Lung microvascular endothelial cell (primary cell): Measurements from ENCODE around the gene CEACAM4. TPM values are rescaled to one million over a fixed set of nuclear protein-coding genes. Genes with fewer than 3 reads are reported as not detected.

Source experiments
- DNase-seq, 2 donors: peaks; one replicate each; pipeline versions ENCODE4 v3.0.0 to v3.0.0-alpha.2; 2010; ENCODE audit warnings: low read depth in 2 of 2
- total RNA-seq: library from RNA; depleted of rRNA; stranded (reverse); fragments of >200 nt; gene quantifications from 2 replicates; pipeline ENCODE4 v1.2.1, GENCODE V29; 2014

CEACAM4 gene
- total RNA-seq, 1 donor from 2014 or later = not detected

DNA sequence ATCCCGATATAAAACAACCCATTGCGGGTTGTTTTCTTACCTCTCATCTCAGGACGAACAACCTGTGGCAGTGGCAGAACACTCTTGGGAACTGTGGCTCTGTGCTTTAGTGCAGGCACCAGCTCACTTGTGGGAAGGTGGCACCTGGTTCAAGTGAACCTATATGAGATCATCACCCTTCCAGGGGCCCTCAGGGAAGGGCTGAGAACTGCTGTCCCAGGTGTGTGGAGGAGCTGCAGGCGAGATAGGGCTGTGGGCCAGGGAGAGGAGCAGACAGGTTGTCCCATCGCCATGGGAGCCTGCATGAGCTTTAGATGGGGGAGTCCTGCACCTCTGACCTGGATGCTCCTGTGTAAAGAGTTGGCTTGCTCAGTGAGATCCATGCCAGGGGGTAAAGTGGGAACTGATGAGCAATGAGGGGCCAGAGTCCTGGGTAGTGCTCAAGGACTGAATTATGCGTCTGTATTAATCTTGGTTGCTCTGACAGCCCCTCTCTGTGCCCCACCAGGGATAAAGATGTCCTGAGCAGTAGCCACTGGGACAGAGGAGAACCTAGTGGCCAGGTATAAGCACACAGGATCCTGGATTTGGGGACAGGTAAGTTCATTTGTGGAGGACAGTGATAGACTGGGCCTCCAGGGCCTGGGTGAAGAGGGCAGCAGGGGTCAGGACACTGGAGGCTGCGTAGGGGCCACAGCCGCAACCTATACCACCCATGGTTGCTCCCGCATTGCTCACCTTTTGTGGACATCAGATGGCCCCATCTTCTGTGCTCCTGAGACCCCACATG is 8.7 kb downstream of the CEACAM4 start:
- no peak for DNase-seq

DNA sequence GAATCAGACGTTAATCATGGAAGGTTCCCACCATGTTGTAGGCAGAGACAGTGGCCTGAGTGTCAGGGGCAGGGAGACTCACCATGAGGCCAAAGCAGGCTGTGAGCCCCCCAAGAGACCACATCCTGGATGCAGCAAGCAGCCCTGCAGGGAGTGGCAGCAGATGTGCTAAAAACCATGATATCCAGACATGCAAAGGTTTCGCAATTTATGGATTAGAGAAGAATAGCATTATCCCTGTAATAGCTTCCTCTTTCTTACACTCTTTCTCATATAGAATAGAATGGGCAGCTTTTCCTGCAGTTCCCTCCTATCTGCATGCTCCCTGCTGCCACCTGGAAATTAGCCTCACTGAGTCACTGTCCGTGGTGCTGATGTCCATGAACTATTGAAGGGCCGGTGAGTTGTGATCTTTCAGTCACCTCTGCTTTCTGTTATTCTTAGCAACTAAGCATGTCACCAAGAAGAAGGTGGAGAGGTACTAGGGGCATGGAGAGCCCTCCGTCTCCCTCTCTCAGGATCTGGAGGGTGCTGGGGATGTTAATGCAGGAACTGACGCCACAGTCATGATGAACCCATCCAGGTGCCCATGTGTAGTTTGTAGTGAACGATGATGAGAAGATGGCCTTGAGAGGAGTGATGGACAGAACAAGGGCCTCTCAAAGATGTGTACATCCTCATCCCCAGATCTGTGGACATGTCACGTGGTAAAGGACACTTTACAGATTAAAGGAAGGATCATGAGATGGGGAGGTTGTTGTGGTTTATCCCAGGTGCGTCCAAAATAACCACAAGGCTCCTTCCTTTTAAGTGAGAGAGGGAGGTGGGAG is 9.9 kb downstream of the CEACAM4 start:
- DNase-seq = peak; percentile 39 to 56

DNA sequence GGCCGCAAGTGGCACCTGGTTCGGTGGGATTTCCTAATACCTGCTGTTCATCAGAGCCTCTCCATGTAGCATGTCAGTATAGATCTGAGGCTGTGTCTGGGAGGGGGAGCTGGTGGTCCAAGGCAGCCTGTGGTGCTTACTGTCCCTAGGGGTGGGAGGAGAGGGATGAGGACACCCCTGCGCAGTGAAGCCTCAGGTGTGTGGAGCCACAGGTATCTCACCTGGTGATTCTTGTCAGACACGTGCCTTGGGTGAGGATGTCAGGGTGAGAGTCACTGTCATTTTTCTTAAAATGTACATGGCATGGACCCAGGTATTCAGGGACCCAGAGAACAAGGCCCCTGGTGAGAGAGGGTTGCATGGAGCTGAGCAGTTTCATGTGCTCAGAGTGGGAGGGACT is 11.7 kb downstream of the CEACAM4 start:
- DNase-seq = no peak

DNA sequence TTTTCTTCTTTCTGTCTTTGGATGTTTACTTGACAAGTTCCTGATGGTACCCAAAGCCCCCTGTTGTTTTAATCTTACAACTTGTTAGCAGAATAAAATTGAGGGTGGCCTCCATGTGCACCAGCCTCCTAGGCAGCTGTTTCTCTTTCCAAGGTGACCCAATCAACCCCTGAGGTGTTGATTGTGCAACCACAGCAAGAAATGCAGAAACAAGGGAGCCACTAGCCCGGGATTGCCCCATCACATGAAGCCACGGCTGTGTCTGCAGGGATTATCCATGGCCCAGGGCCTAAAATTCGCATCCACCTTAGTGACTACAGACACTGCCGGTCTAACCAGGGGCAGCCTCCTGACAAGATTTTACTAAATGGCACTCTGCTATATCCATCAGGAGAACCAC is 14.4 kb downstream of the CEACAM4 start:
- DNase-seq = no peak

DNA sequence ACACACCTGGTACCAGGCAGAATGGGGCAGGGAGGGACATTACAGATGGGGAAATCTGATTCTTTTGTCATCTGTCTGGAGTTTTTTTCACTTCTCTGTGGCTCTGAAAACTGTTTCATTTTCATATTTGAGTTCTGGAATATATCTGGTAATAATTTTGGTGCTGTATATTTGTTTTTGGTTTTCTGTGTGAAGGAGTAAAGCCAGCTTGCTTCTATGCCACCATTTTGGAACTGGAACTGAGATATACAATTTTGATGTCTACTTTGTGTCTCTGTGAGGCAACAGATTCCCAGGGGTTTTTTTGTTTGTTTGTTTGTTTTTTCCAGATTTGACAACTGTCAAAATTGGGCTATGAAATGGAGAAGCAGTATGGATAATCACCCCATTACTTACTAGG is 16.1 kb downstream of the CEACAM4 start:
- no peak for DNase-seq

DNA sequence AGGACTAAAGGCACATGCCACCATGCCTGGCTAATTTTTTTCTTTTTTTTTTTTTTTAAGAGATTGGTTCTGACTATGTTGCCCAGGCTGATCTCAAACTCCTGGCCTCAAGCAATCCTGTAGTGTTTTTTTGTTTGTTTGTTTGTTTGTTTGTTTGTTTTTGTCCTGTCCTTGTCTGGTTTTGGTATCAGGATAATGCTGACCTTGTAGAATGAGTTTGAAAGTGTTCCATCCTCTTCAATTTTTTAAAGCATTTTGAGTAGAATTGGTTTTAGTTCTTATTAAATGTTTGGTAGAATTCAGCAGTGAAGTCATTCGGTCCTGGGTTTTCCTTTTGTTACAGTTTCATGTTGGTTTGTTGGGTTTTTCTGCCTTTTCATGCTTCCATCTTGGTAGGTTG is 19.2 kb downstream of the CEACAM4 start:
- DNase-seq = no peak

DNA sequence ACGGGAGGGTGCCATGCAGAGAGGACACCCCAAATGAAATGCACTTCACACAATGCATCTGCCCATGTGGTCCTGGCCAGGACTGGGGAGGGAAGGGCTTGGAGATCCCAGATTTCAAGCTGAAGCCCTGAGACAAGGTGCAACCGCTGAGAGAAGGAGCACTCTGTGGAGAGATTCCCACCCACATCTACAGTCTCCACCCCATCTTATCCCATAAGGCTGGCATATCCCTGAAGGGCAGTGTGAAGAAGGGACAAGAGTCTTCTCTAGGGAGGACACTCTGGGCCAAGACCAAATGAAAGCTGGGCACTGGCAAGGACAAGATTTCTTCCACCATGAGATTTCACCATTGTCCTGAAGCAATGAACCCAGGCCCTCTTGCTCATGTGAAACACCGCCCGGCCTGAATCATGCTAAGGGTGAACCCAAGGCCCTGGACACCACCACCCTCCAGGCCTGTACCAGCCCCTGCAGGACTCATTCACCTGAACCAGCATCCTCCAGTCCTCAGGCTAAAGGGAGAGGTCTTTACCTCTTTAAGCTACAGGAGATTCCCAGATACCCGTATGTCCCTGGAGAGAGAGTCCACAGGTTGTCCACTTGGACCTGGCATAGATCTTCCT is 20.5 kb downstream of the CEACAM4 start:
- no peak for DNase-seq

DNA sequence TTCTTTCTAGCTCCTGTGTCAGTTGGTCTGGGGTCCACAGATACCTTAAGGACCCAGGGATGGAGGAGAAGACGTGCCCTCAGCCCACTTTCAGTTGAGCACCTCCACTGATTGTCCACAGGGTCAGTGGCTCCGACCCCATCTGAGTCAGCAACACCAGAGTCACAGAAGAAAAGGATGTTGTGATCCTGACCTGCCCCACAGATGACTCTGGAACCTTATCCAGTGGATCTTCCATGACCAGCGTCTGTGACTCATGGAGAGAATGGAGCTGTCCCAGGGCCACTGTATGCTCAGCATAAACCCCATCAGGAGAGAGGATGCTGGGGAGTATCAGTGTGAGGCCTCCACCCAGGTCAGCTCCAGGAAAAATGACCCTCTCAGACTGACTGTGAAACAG is 22.0 kb downstream of the CEACAM4 start:
- DNase-seq = no peak

DNA sequence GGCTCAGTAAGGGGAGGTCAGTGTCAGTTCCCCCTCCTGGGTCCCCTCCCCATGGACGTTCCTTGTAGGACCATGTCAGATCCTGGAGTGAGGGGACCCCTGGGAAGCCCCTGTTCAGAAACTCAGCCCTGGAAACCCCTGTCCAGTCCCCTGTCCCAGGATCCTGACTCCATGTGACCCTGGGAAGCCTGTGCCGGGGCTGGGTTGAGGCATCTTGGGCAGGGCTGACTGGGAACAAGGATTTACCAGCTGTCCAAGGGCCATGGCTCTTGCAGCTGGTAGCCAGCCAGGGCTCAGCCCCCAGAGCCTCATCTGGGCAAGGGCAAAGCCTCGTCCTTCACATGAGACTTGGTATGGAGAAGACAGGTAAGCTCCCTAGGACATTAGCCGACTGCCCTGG is 25.1 kb downstream of the CEACAM4 start:
- no peak for DNase-seq

DNA sequence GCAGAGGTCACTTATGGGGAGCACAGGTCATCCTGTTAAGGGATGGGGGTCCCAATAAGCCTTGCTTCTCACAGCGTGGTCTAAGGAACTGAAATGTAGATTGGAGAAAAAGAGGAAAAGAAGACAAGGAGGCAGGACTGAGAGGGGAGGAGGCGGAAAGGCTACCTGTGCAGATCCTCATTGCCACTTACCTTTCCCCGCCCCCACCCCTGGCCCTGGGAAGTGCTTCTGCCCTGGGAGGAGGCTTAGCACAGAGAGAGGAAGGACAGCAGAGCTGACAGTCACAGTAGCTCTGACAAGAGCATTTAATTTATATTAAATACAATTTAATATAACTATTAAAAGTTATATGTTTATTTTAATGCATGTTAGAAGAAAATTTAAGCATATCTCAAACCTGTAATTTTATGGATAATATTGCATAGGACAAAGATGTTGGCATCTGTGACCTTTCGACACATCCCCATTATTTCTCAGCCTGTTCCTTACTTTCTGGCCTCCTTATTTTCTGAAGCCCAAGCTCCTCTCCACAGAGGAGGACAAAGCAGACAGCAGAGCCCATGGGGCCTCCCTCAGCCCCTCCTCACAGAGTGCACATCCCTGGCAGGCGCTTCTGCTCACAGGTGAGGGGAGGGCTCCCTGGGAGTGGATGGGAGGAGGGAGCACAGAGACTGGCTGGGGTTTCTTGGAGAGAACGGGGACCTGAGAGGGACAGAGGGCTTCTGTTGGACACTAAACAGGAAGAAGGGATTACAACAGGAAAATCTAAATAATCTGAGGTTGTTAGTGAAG is 27.5 kb downstream of the CEACAM4 start:
- no peak for DNase-seq

DNA sequence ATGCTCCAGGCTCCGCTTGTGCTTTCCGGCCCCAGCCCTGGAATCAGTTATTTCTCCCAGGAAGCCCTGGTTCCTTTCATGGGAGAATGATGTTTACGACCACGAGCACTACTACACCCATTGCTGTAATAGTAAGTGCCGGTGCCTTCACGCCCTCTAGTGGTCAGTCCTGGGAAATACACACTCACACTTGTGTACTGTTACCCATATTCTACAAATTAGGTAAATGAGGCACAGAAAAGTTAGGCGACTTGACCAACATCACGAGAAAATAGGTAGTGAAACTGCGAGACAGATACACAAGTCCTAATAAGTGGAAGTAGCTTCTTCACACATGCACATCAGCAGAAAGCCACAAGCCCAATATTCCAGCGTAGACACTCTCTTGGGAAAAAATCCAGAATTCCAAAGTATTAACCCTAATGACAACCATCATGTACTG is 29.3 kb downstream of the CEACAM4 start:
- peak; percentile 71 to 80 for DNase-seq

DNA sequence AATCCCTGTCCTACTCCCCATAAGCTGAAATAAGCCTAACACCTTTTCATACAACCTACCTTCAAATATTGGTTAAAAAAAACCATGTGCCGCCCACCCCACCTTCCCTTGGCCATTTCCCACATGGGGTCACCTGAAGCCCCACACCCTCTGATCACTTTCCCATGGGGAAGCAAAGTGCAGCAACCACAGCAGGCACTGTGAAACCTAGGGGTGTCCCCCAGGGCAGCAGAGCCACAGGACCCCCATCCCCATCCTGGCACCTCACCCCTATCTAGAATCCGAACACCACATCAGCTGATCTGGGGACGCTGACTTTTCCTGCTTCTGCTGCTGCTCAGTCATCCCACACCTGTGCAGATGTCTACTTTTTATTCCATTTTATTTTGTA is 31.0 kb downstream of the CEACAM4 start:
- DNase-seq = no peak

DNA sequence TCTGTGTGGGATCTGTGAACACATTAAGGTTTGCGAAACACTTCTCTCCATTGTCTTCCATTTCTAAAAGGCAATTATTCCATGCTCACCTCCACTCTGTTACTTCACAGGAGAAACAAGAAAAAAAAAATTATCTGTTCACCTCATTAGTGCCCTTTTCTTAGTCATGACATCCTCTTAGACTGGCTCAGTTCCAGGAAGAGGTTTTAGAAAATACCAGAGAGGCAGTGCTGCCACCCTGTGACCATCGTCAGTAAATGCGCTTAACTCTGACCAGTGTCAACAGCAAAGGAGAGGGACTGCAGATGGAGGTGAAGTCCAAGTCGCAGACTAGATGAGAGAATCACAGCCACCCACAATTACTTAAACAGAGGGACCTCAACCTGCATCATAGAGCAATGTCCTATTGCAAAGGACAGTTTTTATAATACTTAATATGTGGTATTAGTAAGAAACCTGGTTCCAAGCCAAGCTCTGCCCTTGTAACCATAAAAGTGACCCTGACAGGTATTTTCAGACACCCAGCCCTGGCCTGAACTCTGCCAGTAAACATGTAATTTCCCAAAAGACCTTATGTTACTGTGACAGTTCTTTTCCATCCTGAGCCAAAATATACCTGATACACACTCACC is 31.5 kb downstream of the CEACAM4 start:
- peak; percentile 92 to 93 for DNase-seq

DNA sequence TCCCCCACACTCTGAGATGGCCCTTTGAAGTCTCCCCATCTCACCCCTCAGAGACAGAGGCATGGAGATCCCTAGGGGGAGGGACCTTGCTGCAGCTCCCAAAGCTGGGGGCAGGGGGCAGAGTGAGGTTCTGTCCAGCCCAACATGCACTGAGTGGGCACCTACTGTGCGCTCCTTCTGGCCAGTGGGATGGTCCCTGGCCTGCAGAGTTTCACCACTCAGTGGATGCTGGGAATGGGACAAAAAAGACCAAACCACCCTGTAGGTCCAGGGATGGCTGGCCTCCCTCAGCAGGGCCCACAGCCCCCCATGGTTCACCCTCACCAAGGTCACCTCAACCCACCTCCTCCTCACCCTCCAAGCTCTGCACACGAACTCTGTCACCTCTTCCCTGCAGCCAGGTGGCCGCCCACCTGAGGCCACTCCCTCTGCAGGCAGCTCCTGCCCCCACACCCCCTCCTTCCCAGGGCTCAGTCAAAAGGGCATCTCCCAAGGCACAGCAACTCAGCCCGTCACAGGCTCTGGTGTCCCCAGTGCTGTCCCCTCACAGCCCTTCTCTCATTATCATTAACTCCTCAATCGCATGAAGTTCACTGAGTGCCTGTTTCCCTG is 34.8 kb downstream of the CEACAM4 start:
- DNase-seq = no peak

DNA sequence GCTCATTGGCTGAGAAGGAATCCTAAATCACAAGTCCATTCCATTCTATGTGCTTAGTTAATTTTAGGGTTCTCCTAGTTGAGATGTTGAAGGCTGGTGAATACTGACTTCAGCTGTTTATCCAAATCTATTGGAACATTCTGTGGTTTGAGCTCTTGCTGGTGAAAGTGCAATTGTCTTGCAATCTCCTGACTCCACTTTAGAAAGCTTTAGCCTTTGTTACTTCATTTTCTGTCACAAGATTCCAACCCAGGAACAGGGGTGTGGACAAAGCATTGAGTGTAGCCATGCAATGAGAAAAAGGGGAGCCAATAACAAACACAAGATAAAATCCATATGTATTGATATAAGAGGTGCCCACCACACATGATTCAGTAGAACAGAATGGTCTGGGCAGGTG is 35.9 kb downstream of the CEACAM4 start:
- DNase-seq = no peak

DNA sequence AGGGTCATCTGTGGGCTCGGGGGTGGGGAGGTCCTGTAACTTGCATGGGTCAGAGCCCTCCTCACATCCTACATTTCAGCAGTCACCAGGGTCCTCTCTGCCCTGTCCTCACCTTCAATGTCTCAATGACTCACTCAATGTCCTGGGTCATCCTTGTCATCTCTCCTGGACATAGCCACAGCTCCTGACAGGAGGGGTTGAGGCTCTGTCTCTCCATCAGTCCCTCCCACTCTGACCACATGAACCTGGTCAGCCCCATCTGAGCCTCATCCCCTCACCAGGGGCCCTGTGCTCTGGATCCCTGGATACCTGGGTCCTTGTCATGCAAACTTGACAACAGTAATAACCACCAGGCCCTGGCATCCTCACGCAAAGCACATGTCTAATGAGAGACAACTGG is 37.5 kb downstream of the CEACAM4 start:
- no peak for DNase-seq

DNA sequence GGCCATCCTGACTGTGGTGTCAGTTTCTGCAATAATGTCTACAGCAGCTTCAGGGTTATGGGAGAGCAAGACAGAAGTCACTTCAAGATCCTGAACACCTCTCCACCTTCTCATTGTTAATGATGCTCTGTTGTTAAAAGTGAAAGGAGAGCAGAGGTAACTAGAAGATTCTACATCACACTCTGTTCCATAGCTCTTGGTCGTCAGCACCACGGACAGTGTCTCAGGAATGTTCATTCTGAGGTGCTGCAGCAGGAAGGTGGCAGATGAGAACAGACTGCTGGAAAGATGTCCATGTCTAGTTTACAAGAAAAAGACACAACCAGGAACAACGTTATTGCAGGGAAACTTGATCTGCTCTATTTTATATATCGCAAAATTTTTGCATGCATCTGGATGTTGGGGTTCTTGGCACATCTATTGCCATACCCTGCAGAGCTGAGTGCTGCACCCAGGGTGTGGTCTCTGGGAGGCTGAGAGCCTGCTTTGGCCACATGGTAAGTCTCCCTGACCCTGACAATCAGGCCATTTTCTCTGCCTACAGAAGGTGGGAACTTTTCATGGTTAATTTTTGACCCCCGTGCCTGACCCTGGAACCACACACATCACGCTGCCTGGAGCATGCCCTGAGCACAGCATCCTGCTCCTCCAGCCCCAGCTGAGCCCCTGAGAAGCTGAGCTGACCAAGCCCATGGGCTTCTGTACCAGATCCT is 38.2 kb downstream of the CEACAM4 start:
- peak; percentile 48 to 53 for DNase-seq

DNA sequence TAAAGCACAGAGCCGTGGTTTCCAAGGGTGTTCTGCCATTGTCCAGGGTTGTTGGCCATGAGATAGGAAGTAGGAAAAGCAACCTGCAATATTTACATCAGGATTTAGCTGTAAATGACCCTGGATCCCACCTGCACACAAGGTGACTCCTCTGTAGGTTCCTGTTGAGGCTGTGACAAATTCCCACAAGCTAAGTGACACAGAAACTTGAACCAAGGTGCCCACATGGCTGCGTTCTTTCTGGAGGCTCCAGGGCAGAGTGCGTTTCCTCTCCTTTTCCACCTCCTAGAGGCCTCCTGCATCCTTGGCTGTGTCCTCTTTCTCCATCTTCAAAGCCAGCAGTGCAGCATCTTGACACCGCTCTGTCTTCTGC is 39.0 kb downstream of the CEACAM4 start:
- DNase-seq = no peak

DNA sequence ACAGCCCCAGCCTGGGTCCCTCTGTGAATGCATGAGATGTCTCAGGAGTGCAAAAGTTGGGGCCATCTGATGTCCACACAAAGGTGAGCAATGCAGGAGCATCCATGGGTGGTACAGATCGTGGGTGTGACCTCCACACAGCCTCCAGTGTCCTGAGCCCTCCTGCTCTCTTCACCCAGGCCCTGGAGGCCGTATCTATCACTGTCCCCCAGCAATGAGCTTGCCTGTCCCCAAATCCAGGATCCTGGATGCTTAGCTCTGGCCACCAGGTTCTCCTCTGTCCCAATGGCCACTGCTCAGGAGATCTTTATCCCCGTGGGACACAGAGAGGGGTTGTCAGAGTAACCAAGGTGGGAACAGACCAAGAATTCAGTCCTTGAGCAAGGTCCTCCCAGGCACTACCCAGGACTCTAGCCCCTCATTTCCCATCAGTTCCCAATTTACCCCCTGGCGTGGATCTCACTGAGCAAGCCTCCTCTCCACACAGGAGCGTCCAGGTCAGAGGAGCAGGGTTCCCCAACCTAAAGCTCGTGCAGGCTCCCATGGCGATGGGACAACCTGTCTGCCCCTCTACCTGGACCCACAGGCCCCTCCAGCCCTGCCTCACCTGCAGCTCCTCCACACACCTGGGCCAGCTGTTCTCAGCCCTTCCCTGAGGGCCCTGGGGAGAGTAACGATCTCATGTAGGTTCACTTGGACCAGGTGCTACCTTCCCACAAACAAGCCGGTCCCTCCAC is 39.6 kb downstream of the CEACAM4 start:
- DNase-seq = no peak
